Measurements from ENCODE around the gene TRPM8. TPM values are rescaled to one million over a fixed set of nuclear protein-coding genes. Genes with fewer than 3 reads are reported as not detected.
A peak's percentile ranks its signal among the peaks of the same experiment; 100 is the strongest.

The TRPM8 gene
- total and polyA plus RNA-seq, 2 of the 13 experiments (the other 11 are each of a cell fraction or from before 2014, with no cell fraction given): 0.12 TPM; not detected in 1

GRCh38 chr2:233915128-233915527, 2.0 kb upstream of the TRPM8 start:
- in situ Hi-C loops (cut with HindIII; ENCODE audit: extremely low pct_ligation_motif_present, low pct_unique_long_range_greater_than_20kb): no loop called here
- Histone ChIP-seq H3K4me1 (ENCODE audit: insufficient read depth, low read length) (no peaks in the 10 kb centered on the region), H3K9me3 (ENCODE audit: low read length) (no peaks in the 10 kb centered on the region), H3K27ac (ENCODE audit: extremely low read length, insufficient read depth, low read length) (no peak overlapping the region), H3K27me3 (ENCODE audit: control insufficient read depth in 1 of 2, insufficient read depth in 2 of 2, low read length in 2 of 2) (no peaks in the 10 kb centered on the region), H2AFZ (ENCODE audit: low read length) (no peak overlapping the region), H3K36me3 (replicated peaks in 1 of 2; ENCODE audit: control insufficient read depth in 1 of 2, insufficient read depth in 2 of 2, low read length in 2 of 2) (no peaks in the 10 kb centered on the region), H3K4me3 (replicated peaks in 1 of 3; ENCODE audit: insufficient read depth in 1 of 3, low read depth in 2 of 3, low read length in 3 of 3) (no peak overlapping the region), H4K20me1 (ENCODE audit: insufficient read depth, low read length) (no peaks in the 10 kb centered on the region), H3K79me2 (ENCODE audit: insufficient read depth, low read length) (no peaks in the 10 kb centered on the region), H3K9ac (ENCODE audit: insufficient read depth, low read depth, low read length) (no peak overlapping the region), H3K4me2 (ENCODE audit: low read depth, low read length) (no peak overlapping the region)
- FAIRE-seq (peak; percentile 37), DNase-seq (ENCODE audit: low spot score) (no peak), ATAC-seq (no peak)
- CTCF ChIA-PET (ENCODE audit: low intra/inter-chr PET ratio, low total read pairs): no interaction called here
- POLR2A ChIA-PET: no interaction called here
- no TSS peak for BruUV-seq (replicated peaks)
- intact Hi-C loops (cut with micrococcal nuclease; ENCODE audit: unreplicated experiment): no loop called here
- WGBS (ENCODE audit: low lambda C conversion rate): 0% methylated on average over 2 of the region's 2 CpGs
- TF ChIP-seq MIER2 (CRISPR knock-in tag; IDR thresholded peaks at IDR 0.05) (peak; percentile 66; the same call in 1 of the 2 replicates), ZNF362 (CRISPR knock-in tag; IDR thresholded peaks at IDR 0.05; ENCODE audit: borderline replicate concordance) (peak; percentile 18; the same call in 1 of the 2 replicates), ZBTB38 (CRISPR knock-in tag; IDR thresholded peaks at IDR 0.05) (no peak), CTCF (CRISPR knock-in tag; IDR thresholded peaks at IDR 0.05) (peak; percentile 22), REST (IDR thresholded peaks at IDR 0.05; ENCODE audit: borderline replicate concordance in 1 of 2, low read depth in 1 of 2, low read length in 2 of 2) (0 out of 4 replicates have a peak, but pooled peaks of 1 of the 2 experiments have one; percentile 18)
